Ovary (tissue), 3 donors: Measurements from ENCODE around the gene RBMXL2.

Experiments
- CTCF ChIP-seq, 3 donors: fragments of 450-650 bp in 2 of 3; fragments of 200-600 bp in 1 of 3; IDR thresholded peaks; one replicate each; pipeline versions ENCODE4 v1.5.1 to v1.8.0; 2016 to 2022; ENCODE audit warnings: antibody characterized with exemption in 3 of 3, mild to moderate bottlenecking in 1 of 3
- POLR2A ChIP-seq: fragments of 450-650 bp; IDR thresholded peaks from one replicate; pipeline ENCODE4 v1.6.1; 2017; ENCODE audit warnings: antibody characterized with exemption, mild to moderate bottlenecking, moderate library complexity
- donor health status: DM: no; HTN: no; CAD: no.

- TF ChIP-seq CTCF (IDR thresholded peaks at IDR 0.05): no peak
- no peak for TF ChIP-seq POLR2A
Observed at GRCh38 chr11:7088921-7089320, at the start of gene RBMXL2.
